H9 (cell line): Measurements from ENCODE around the gene UQCC2. TPM values are rescaled to one million over a fixed set of nuclear protein-coding genes. Genes with fewer than 3 reads are reported as not detected.

Experiments
- DNase-seq: peaks from one replicate; pipeline ENCODE4 v3.0.0-alpha.2; 2017
- H2AFZ ChIP-seq: one replicate; pipeline ENCODE4 v1.6.1; 2013; ENCODE audit warnings: mild to moderate bottlenecking, low read length, control low read depth, moderate library complexity
- H2AK5ac ChIP-seq: 2 replicates; pipeline ENCODE4 v1.6.1; 2013; ENCODE audit warnings: low read length, control low read depth, mixed read lengths; ENCODE audit not compliant: insufficient read length
- H2BK120ac ChIP-seq: one replicate; pipeline ENCODE4 v1.6.1; 2013; ENCODE audit warnings: low read depth, mild to moderate bottlenecking, low read length, control low read depth, inconsistent platforms; ENCODE audit not compliant: poor library complexity, severe bottlenecking
- H2BK12ac ChIP-seq: 2 replicates; pipeline ENCODE4 v1.6.1; 2013; ENCODE audit warnings: low read length, control low read depth, mixed read lengths, low read depth; ENCODE audit not compliant: insufficient read length
- H2BK15ac ChIP-seq: 2 replicates; pipeline ENCODE4 v1.6.1; 2013; ENCODE audit warnings: low read depth, low read length, control low read depth
- H2BK20ac ChIP-seq: one replicate; pipeline ENCODE4 v1.6.1; 2013; ENCODE audit warnings: low read depth, mild to moderate bottlenecking, low read length, control low read depth, inconsistent platforms; ENCODE audit not compliant: poor library complexity, severe bottlenecking
- H2BK5ac ChIP-seq: 2 replicates; pipeline ENCODE4 v1.6.1; 2013; ENCODE audit warnings: low read length, control low read depth, mixed read lengths; ENCODE audit not compliant: insufficient read length
- H3K14ac ChIP-seq: 2 replicates; pipeline ENCODE4 v1.6.1; 2013; ENCODE audit warnings: low read length, control low read depth; ENCODE audit not compliant: insufficient read depth
- H3K18ac ChIP-seq: 2 replicates; pipeline ENCODE4 v1.6.1; 2013; ENCODE audit warnings: low read depth, mild to moderate bottlenecking, mixed read lengths, low read length, control low read depth; ENCODE audit not compliant: insufficient read length
- H3K23ac ChIP-seq: 2 replicates; pipeline ENCODE4 v1.6.1; 2013; ENCODE audit warnings: low read length, control low read depth, mixed read lengths, low read depth; ENCODE audit not compliant: insufficient read length
- H3K23me2 ChIP-seq: 2 replicates; pipeline ENCODE4 v1.6.1; 2013; ENCODE audit warnings: low read depth, mild to moderate bottlenecking, mixed read lengths, low read length, control low read depth; ENCODE audit not compliant: insufficient read length, poor library complexity, severe bottlenecking
- H3K27ac ChIP-seq: 2 replicates; pipeline ENCODE4 v1.5.1; 2013; ENCODE audit warnings: low read length, control low read depth, mixed read lengths, low read depth; ENCODE audit not compliant: insufficient read length
- H3K27me3 ChIP-seq: 2 replicates; pipeline ENCODE4 v1.6.1; 2013; ENCODE audit warnings: low read length, control low read depth, inconsistent platforms; ENCODE audit not compliant: insufficient read depth
- H3K4ac ChIP-seq: 2 replicates; pipeline ENCODE4 v1.6.1; 2013; ENCODE audit warnings: low read depth, mild to moderate bottlenecking, control low read depth, inconsistent platforms, low read length, moderate library complexity
- H3K4me1 ChIP-seq: 2 replicates; pipeline ENCODE4 v1.6.1; 2013; ENCODE audit warnings: low read length, control low read depth, inconsistent platforms; ENCODE audit not compliant: insufficient read depth
- H3K4me2 ChIP-seq: 2 replicates; pipeline ENCODE4 v1.6.1; 2013; ENCODE audit warnings: low read length, control low read depth, mixed read lengths; ENCODE audit not compliant: insufficient read length, insufficient read depth
- H3K56ac ChIP-seq: 2 replicates; pipeline ENCODE4 v1.6.1; 2013; ENCODE audit warnings: low read depth, mild to moderate bottlenecking, mixed read lengths, low read length, control low read depth; ENCODE audit not compliant: insufficient read length
- H3K79me1 ChIP-seq: 2 replicates; pipeline ENCODE4 v1.6.1; 2013; ENCODE audit warnings: low read depth, mild to moderate bottlenecking, moderate library complexity, low read length, control low read depth, inconsistent platforms; ENCODE audit not compliant: insufficient read depth, poor library complexity, severe bottlenecking
- H3K79me2 ChIP-seq: 2 replicates; pipeline ENCODE4 v1.6.1; 2013; ENCODE audit warnings: low read length, control low read depth, inconsistent platforms; ENCODE audit not compliant: insufficient read depth
- H3K9ac ChIP-seq: 2 replicates; pipeline ENCODE4 v1.6.1; 2013; ENCODE audit warnings: low read length, control low read depth, mixed read lengths; ENCODE audit not compliant: insufficient read length; ENCODE audit errors: extremely low read depth
- H3K9me3 ChIP-seq: one replicate; pipeline ENCODE4 v1.6.1; 2013; ENCODE audit warnings: low read depth, low read length, inconsistent platforms; ENCODE audit not compliant: control insufficient read depth
- H3T11ph ChIP-seq: one replicate; pipeline ENCODE4 v1.6.1; 2013; ENCODE audit warnings: mild to moderate bottlenecking, low read length, control low read depth, inconsistent platforms
- H4K20me1 ChIP-seq: one replicate; pipeline ENCODE4 v1.6.1; 2013; ENCODE audit not compliant: control insufficient read depth, insufficient read length, insufficient read depth
- H4K5ac ChIP-seq: 2 replicates; pipeline ENCODE4 v1.6.1; 2013; ENCODE audit warnings: low read depth, mild to moderate bottlenecking, mixed read lengths, low read length, control low read depth; ENCODE audit not compliant: insufficient read length
- H4K8ac ChIP-seq: replicated peaks from 2 replicates; pipeline ENCODE4 v1.6.1; 2013; ENCODE audit warnings: low read length, control low read depth, mixed read lengths, low read depth; ENCODE audit not compliant: insufficient read length
- H4K91ac ChIP-seq: 2 replicates; pipeline ENCODE4 v1.6.1; 2013; ENCODE audit warnings: low read depth, mild to moderate bottlenecking, moderate library complexity, mixed read lengths, low read length, control low read depth; ENCODE audit not compliant: insufficient read length
- H3K27ac Mint-ChIP-seq, 3 experiments: 2 replicates in 2 of 3; 3 replicates in 1 of 3; pipeline ENCODE4 v1.8.0; 2020 to 2021; ENCODE audit warnings: mixed read lengths in 3 of 3, mild to moderate bottlenecking in 1 of 3, moderate library complexity in 1 of 3
- H3K27me3 Mint-ChIP-seq: 2 replicates; pipeline ENCODE4 v1.8.0; 2021; ENCODE audit warnings: low read depth, mild to moderate bottlenecking, moderate library complexity, mixed read lengths
- H3K36me3 Mint-ChIP-seq, 3 experiments: 2 replicates in 2 of 3; 3 replicates in 1 of 3; pipeline ENCODE4 v1.8.0; 2020 to 2021; ENCODE audit warnings: low read depth in 3 of 3, mixed read lengths in 3 of 3; ENCODE audit not compliant: insufficient read depth in 1 of 3
- H3K4me1 Mint-ChIP-seq, 2 experiments: 2 replicates each; pipeline ENCODE4 v1.8.0; 2020; ENCODE audit warnings: mixed read lengths in 2 of 2
- H3K4me3 Mint-ChIP-seq, 2 experiments: 2 replicates in 1 of 2; 3 replicates in 1 of 2; pipeline ENCODE4 v1.8.0; 2020 to 2021; ENCODE audit warnings: mild to moderate bottlenecking in 2 of 2, mixed read lengths in 2 of 2, moderate library complexity in 1 of 2
- H3K9me3 Mint-ChIP-seq, 2 experiments: 2 replicates in 1 of 2; 3 replicates in 1 of 2; pipeline ENCODE4 v1.8.0; 2020; ENCODE audit warnings: mild to moderate bottlenecking in 2 of 2, mixed read lengths in 2 of 2, moderate library complexity in 1 of 2
- WGBS: extraction: QIAGEN DNeasy Blood & Tissue Kit; methylation state at CpG from one replicate; pipeline ENCODE4 v1.1.7; 2013; ENCODE audit warnings: missing lambda C conversion rate, low lambda C conversion rate, mixed read lengths; ENCODE audit not compliant: insufficient read length; ENCODE audit errors: extremely low coverage; 5-methylcytosine and 5-hydroxymethylcytosine counted together
- total RNA-seq: library from RNA; stranded (reverse); gene quantifications from 2 replicates; pipeline ENCODE4 v1.2.1, GENCODE V29; 2021
- TF ChIP-seq, protein P1 (sequence below): fragments of 200-600 bp; sonication (generic); conservative IDR thresholded peaks from 3 replicates; pipeline ENCODE4 v1.8.0; 2021; ENCODE audit warnings: antibody characterized with exemption, mild to moderate bottlenecking

The UQCC2 gene
- total RNA-seq, 1 experiment from 2014 or later: 140 TPM

DNA sequence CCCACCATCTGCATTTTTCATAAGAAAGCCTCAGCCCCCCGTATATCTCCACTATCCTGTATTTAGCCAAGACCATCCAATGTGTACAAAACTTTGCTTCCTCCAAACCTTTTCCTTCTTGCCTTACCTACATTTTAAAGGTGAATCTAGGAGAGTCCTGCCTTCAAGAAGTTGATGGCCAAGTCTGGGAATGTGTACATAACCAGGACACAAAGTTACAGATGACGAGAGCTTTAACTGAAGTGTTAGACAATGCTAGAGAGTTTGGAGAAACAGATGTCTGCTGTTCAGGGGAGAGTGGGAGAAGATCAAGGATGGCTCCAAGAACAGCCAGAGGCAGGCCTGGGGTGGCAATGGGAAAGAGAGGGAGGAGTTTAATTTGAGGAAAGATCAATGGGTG, 2.3 kb upstream of the UQCC2 start:
- Histone ChIP-seq H3K79me2 (peaks cover 2% of the 10 kb centered on the region; the same call in 1 of the 2 replicates), H2AFZ (no peak overlapping the region), H4K91ac (no peak overlapping the region), H2AK5ac (no peak overlapping the region), H2BK12ac (no peak overlapping the region), H3K4me2 (no peak overlapping the region), H4K5ac (no peak overlapping the region), H3K4ac (no peak overlapping the region), H3K9me3 (no peaks in the 10 kb centered on the region), H3K9ac (no peak overlapping the region), H2BK120ac (no peak overlapping the region), H3K18ac (no peak overlapping the region), H2BK5ac (no peak overlapping the region), H3T11ph (no peak overlapping the region), H2BK20ac (no peak overlapping the region), H3K23me2 (peaks cover 5% of the 10 kb centered on the region), H3K79me1 (peaks cover 7% of the 10 kb centered on the region), H3K27me3 (no peaks in the 10 kb centered on the region), H3K4me1 (peaks cover 10% of the 10 kb centered on the region; the same call in 1 of the 2 replicates), H3K56ac (no peak overlapping the region), H4K20me1 (no peaks in the 10 kb centered on the region), H2BK15ac (no peak overlapping the region), H4K8ac (no peak overlapping the region), H3K14ac (no peak overlapping the region), H3K23ac (no peak overlapping the region), H3K27ac (no peak overlapping the region)
- no peak for DNase-seq
- peaks cover 14 to 21% (median 20%) of the 10 kb centered on the region in 3 experiments; a peak in 6 of 7 replicates for H3K36me3 Mint-ChIP-seq
- no peak overlapping the region for H3K4me3 Mint-ChIP-seq
- no CpG with 5 or more reads among the region's 2 CpGs for WGBS
- H3K9me3 Mint-ChIP-seq: no peaks in the 10 kb centered on the region
- peaks cover 16 to 35% of the 10 kb centered on the region in 2 experiments for H3K4me1 Mint-ChIP-seq
- no peak overlapping the region for H3K27ac Mint-ChIP-seq
- TF ChIP-seq, protein P1, sequence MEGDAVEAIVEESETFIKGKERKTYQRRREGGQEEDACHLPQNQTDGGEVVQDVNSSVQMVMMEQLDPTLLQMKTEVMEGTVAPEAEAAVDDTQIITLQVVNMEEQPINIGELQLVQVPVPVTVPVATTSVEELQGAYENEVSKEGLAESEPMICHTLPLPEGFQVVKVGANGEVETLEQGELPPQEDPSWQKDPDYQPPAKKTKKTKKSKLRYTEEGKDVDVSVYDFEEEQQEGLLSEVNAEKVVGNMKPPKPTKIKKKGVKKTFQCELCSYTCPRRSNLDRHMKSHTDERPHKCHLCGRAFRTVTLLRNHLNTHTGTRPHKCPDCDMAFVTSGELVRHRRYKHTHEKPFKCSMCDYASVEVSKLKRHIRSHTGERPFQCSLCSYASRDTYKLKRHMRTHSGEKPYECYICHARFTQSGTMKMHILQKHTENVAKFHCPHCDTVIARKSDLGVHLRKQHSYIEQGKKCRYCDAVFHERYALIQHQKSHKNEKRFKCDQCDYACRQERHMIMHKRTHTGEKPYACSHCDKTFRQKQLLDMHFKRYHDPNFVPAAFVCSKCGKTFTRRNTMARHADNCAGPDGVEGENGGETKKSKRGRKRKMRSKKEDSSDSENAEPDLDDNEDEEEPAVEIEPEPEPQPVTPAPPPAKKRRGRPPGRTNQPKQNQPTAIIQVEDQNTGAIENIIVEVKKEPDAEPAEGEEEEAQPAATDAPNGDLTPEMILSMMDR: no peak
- peaks cover under 1% of the 10 kb centered on the region for H3K27me3 Mint-ChIP-seq
